PC-9 (cell line): ENCODE data around the gene GOLPH3L. TPM values are rescaled to one million over a fixed set of nuclear protein-coding genes. Genes with fewer than 3 reads are reported as not detected.

Experiments used
- BruUV-seq: library from RNA; stranded (reverse); fragments of 400-500 nt; replicated peaks from 2 replicates; lab custom pipeline; 2021; lab: Mats Ljungman, UMichigan
- CTCF ChIA-PET: fragments of 300-600 bp; sonication (Branson Sonifier 250); formaldehyde crosslinking; loops from one replicate; lab custom pipeline; 2022; ENCODE audit warnings: antibody characterized with exemption; lab: Charles Lee
- POLR2A ChIA-PET: fragments of 300-600 bp; sonication (Branson Sonifier 250); formaldehyde crosslinking; loops from one replicate; lab custom pipeline; 2022; ENCODE audit warnings: antibody characterized with exemption; ENCODE audit not compliant: unreplicated experiment; lab: Charles Lee
- DNase-seq, 2 experiments: peaks; one replicate each; pipeline versions ENCODE4 v3.0.0 to v3.0.0-alpha.2; 2015 to 2022; ENCODE audit warnings: mixed read lengths in 1 of 2
- H2AFZ ChIP-seq: fragments of 200-600 bp; sonication (generic); 2 replicates; pipeline ENCODE4 v1.8.1; 2017; ENCODE audit warnings: antibody characterized with exemption
- H3F3A ChIP-seq: fragments of 200-600 bp; sonication (generic); 2 replicates; pipeline ENCODE4 v1.8.1; 2017; ENCODE audit warnings: antibody characterized with exemption, mild to moderate bottlenecking, low read depth; ENCODE audit not compliant: insufficient read depth
- H3K27ac ChIP-seq: fragments of 200-600 bp; sonication (generic); 2 replicates; pipeline ENCODE4 v1.6.1; 2016; ENCODE audit warnings: mixed run types
- H3K27me3 ChIP-seq: fragments of 200-600 bp; sonication (generic); 2 replicates; pipeline ENCODE4 v1.6.1; 2016; ENCODE audit warnings: low read depth, mixed run types; ENCODE audit not compliant: insufficient read depth
- H3K36me3 ChIP-seq: fragments of 200-600 bp; sonication (generic); 2 replicates; pipeline ENCODE4 v1.6.1; 2016; ENCODE audit warnings: low read depth, mixed run types
- H3K4me1 ChIP-seq: fragments of 200-600 bp; sonication (generic); replicated peaks from 2 replicates; pipeline ENCODE4 v1.6.1; 2016; ENCODE audit warnings: mixed run types; ENCODE audit not compliant: insufficient read depth
- H3K4me2 ChIP-seq: fragments of 200-600 bp; sonication (generic); 2 replicates; pipeline ENCODE4 v1.6.1; 2017; ENCODE audit warnings: mixed run types
- H3K4me3 ChIP-seq: fragments of 200-600 bp; sonication (generic); 2 replicates; pipeline ENCODE4 v1.6.1; 2016; ENCODE audit warnings: mixed run types
- H3K79me2 ChIP-seq: fragments of 200-600 bp; sonication (generic); 2 replicates; pipeline ENCODE4 v1.6.1; 2017; ENCODE audit warnings: low read depth, mixed run types
- H3K9me2 ChIP-seq: fragments of 200-600 bp; sonication (generic); 2 replicates; pipeline ENCODE4 v1.8.1; 2017; ENCODE audit warnings: mild to moderate bottlenecking; ENCODE audit not compliant: insufficient read depth
- H3K9me3 ChIP-seq: fragments of 200-600 bp; sonication (generic); 2 replicates; pipeline ENCODE4 v1.8.1; 2016; ENCODE audit warnings: low read depth; ENCODE audit not compliant: insufficient read depth
- H4K20me1 ChIP-seq: fragments of 200-600 bp; sonication (generic); 2 replicates; pipeline ENCODE4 v1.8.1; 2017; ENCODE audit not compliant: insufficient read depth
- EZH2 ChIP-seq: fragments of 200-600 bp; sonication (generic); IDR thresholded peaks from 2 replicates; pipeline ENCODE4 v1.8.0; 2017; ENCODE audit warnings: antibody characterized with exemption, low read depth
- intact Hi-C: fragments of 100-400 bp; cut with micrococcal nuclease; formaldehyde crosslinking; loops from one replicate; pipeline ENCODE4 v1.10.0; 2022; ENCODE audit not compliant: unreplicated experiment
- total RNA-seq: library from RNA; stranded (reverse); gene quantifications from 2 replicates; pipeline ENCODE4 v1.2.3, GENCODE V29; 2021
- TF ChIP-seq, protein P1 (sequence below): fragments of 200-600 bp; sonication (generic); conservative IDR thresholded peaks from 2 replicates; pipeline ENCODE4 v1.6.1; 2017; ENCODE audit warnings: mixed run types, antibody characterized with exemption, mild to moderate bottlenecking, moderate library complexity

GOLPH3L gene
- total RNA-seq, 1 experiment from 2014 or later = 52.7 TPM

DNA sequence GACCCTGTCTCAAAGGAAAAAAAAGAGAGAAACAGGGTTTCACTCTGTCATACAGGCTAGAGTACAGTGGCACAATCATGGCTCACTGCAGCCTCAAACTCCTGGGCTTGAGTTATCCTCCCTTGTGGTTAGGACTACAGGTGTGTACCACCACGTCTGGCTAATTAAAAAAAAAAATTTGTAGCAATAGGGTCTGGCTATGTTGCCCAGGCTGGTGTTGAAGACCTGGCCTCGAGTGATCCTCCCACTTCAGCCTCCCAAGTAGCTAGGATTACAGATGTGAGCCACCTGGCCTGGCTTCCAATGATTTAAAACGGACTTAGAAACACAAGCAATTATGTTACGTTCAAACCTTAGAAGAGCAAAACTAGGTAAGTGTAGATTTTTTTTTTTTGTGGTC lies 22.1 kb downstream of the GOLPH3L start:
- Histone ChIP-seq H3K4me1 (no peaks in the 10 kb centered on the region), H3K27ac (no peak overlapping the region), H3K9me2 (no peaks in the 10 kb centered on the region), H4K20me1 (peaks cover 3% of the 10 kb centered on the region; the same call in 1 of the 2 replicates), H3K27me3 (no peaks in the 10 kb centered on the region), H3K79me2 (peaks cover 29% of the 10 kb centered on the region; the same call in 1 of the 2 replicates), H2AFZ (no peak overlapping the region), H3K4me2 (no peak overlapping the region), H3K9me3 (no peaks in the 10 kb centered on the region), H3K4me3 (no peak overlapping the region), H3K36me3 (peaks cover 2% of the 10 kb centered on the region; the same call in 1 of the 2 replicates), H3F3A (peaks cover 4% of the 10 kb centered on the region)
- intact Hi-C loops = no loop called here
- TF ChIP-seq EZH2 = no peak
- TF ChIP-seq, protein P1, sequence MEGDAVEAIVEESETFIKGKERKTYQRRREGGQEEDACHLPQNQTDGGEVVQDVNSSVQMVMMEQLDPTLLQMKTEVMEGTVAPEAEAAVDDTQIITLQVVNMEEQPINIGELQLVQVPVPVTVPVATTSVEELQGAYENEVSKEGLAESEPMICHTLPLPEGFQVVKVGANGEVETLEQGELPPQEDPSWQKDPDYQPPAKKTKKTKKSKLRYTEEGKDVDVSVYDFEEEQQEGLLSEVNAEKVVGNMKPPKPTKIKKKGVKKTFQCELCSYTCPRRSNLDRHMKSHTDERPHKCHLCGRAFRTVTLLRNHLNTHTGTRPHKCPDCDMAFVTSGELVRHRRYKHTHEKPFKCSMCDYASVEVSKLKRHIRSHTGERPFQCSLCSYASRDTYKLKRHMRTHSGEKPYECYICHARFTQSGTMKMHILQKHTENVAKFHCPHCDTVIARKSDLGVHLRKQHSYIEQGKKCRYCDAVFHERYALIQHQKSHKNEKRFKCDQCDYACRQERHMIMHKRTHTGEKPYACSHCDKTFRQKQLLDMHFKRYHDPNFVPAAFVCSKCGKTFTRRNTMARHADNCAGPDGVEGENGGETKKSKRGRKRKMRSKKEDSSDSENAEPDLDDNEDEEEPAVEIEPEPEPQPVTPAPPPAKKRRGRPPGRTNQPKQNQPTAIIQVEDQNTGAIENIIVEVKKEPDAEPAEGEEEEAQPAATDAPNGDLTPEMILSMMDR = no peak
- no peak for DNase-seq
- no TSS peak for BruUV-seq
- ChIA-PET POLR2A (interaction anchor here (0.7 kb wide), 1 partner anchor 375 kb away, joined by 7 read pairs; no protein-coding TSS in a partner anchor), CTCF (no interaction called here)

DNA sequence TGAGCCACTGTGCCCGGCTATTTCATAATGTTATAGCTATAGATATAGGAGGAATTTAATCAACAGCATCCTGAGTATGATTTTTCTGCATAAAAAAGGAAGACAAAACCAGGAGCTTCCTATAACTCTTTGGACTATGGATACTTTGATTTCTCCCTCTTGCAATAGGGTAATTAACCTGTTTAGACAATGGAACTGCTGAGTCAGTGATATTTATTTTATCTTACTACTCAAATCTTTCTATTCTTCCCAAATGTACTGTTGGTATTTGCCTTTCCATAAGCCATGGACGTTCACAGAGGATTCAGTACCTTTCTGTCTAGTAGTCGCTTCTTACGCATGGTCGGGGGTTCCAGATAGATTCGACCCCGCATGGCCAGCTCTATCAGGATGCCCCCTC lies 33.6 kb downstream of the GOLPH3L start:
- H3K36me3 ChIP-seq = peaks cover 28% of the 10 kb centered on the region
- H3K4me2 ChIP-seq = no peak overlapping the region
- no peaks in the 10 kb centered on the region for H3K27me3 ChIP-seq
- H3K79me2 ChIP-seq = 0 out of 2 replicates have a peak, but pooled peaks cover 6% of the 10 kb centered on the region
- H2AFZ ChIP-seq = no peak overlapping the region
- no peaks in the 10 kb centered on the region for H3K4me1 ChIP-seq
- H3K4me3 ChIP-seq = no peak overlapping the region
- no peaks in the 10 kb centered on the region for H3K9me3 ChIP-seq
- BruUV-seq = no TSS peak
- intact Hi-C loops = no loop called here
- H4K20me1 ChIP-seq = no peaks in the 10 kb centered on the region
- H3K9me2 ChIP-seq = no peaks in the 10 kb centered on the region
- H3K27ac ChIP-seq = no peak overlapping the region
- H3F3A ChIP-seq = peaks cover 5% of the 10 kb centered on the region
- CTCF ChIA-PET = no interaction called here
- POLR2A ChIA-PET = no interaction called here
- DNase-seq = no peak
- TF ChIP-seq EZH2 = no peak
- TF ChIP-seq, protein P1 = no peak

DNA sequence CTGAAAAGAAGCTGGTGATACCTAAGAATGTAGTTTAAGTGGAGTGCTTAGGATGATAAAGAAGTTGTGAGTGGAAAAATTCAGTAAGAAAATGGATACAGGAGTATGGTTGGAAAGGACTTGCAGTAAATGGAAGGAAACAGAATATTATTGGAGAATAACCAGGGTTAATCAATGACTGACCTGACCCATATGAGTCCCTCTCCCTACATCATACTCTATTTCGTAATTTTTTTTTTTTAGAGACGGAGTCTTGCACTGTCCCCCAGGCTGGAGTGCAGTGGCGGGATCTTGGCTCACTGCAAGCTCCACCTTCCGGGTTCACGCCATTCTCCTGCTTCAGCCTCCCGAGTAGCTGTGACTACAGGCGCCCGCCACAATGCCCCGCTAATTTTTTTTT lies 34.1 kb downstream of the GOLPH3L start:
- Histone ChIP-seq H3K4me3 (no peak overlapping the region), H4K20me1 (no peaks in the 10 kb centered on the region), H3K4me1 (no peaks in the 10 kb centered on the region), H3F3A (peaks cover 5% of the 10 kb centered on the region; the same call in 1 of the 2 replicates), H3K9me2 (no peaks in the 10 kb centered on the region), H3K4me2 (no peak overlapping the region), H2AFZ (no peak overlapping the region), H3K36me3 (peaks cover 32% of the 10 kb centered on the region), H3K27me3 (no peaks in the 10 kb centered on the region), H3K27ac (no peak overlapping the region), H3K9me3 (no peaks in the 10 kb centered on the region), H3K79me2 (0 out of 2 replicates have a peak, but pooled peaks cover 2% of the 10 kb centered on the region)
- CTCF ChIA-PET = no interaction called here
- no TSS peak for BruUV-seq
- TF ChIP-seq EZH2 = no peak
- TF ChIP-seq, protein P1 = no peak
- DNase-seq = no peak
- POLR2A ChIA-PET = no interaction called here
- intact Hi-C loops = no loop called here
